Ascending aorta (tissue), 2 donors: ENCODE results near the gene MYH7. TPM values are rescaled to one million over a fixed set of nuclear protein-coding genes. Genes with fewer than 3 reads are reported as not detected.

Experiments
- DNase-seq, 2 donors: peaks; one replicate each; pipeline ENCODE4 v3.0.0-alpha.2; 2019; ENCODE audit warnings: low spot score in 2 of 2
- H3K27ac ChIP-seq, 2 donors: fragments of 200-600 bp; sonication (generic); one replicate each; pipeline ENCODE4 v1.5.1; 2016 to 2017; ENCODE audit warnings: mild to moderate bottlenecking in 1 of 2
- H3K27me3 ChIP-seq: fragments of 200-600 bp; sonication (generic); one replicate; pipeline ENCODE4 v1.5.1; 2017
- H3K36me3 ChIP-seq, 2 donors: fragments of 200-600 bp; sonication (generic); one replicate each; pipeline ENCODE4 v1.5.1; 2016
- H3K4me1 ChIP-seq, 2 donors: fragments of 200-600 bp; sonication (generic); one replicate each; pipeline ENCODE4 v1.5.1; 2016 to 2017; ENCODE audit warnings: mild to moderate bottlenecking in 1 of 2
- H3K4me3 ChIP-seq, 2 donors: fragments of 200-600 bp; sonication (generic); one replicate each; pipeline ENCODE4 v1.5.1; 2016 to 2017; ENCODE audit warnings: mild to moderate bottlenecking in 1 of 2
- H3K9me3 ChIP-seq, 2 donors: fragments of 200-600 bp; sonication (generic); one replicate each; pipeline ENCODE4 v1.5.1; 2016
- CTCF ChIP-seq, 3 experiments: fragments of 200-600 bp in 2 of 3; fragments of 450-650 bp in 1 of 3; sonication (generic) in 2 of 3; IDR thresholded peaks; one replicate each; pipeline ENCODE4 v1.5.1; 2016 to 2019; ENCODE audit warnings: antibody characterized with exemption in 3 of 3, mild to moderate bottlenecking in 1 of 3, moderate library complexity in 1 of 3
- intact Hi-C: fragments of 100-400 bp; cut with DNase I; formaldehyde crosslinking; loops from one replicate; pipeline ENCODE4 v1.15.1; 2023
- total RNA-seq: library from RNA; depleted of rRNA; stranded (reverse); fragments of >200 nt; gene quantifications from one replicate; pipeline ENCODE4 v1.1.0, GENCODE V29; 2016

The MYH7 gene
- total RNA-seq, 1 donor from 2014 or later, result not detected

DNA sequence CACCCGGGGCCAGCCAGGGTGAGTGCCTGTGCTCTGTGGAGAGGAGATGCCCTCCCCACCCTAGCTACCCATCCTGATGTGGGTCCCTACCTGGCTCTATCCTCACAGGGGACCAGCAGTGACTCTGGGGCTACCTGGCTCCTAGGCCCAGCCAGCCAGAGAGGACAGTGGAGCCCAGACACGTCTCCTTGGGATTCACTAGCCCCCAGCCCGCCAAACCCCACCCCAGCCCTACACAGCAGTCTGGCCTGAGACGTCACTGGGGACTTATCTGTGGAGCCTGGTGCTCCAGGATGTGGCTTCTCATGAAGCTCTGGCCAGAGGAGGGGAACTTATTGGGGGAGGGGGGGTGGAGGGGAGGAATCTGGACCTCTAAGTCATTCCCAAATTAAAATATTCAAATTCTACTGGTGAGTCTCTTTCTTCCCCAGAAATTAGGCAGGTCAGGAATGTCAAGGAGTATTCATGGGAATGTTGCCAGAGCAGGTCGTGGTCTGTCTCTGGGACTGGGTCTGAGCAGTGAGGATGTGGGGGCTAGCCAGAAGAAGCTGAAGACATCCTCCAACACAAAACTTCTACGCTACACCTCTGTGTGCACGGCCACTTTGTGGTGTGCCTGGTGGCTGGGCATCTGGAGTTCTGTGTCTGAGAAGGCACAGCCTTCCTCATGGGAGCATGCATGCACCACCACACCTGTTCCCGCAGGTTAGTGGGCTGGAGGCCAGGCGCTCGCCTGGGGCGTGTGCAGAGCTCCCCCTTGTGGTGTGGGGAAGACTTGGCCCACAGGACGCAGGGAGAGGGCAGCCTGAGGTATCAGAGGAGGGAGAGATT, 55.9 kb downstream of the MYH7 start:
- no peak overlapping the region for H3K27ac ChIP-seq
- intact Hi-C loops, result loop anchor here (1.0 kb wide), 2 partner anchors 51 to 114 kb away; no protein-coding TSS in a partner anchor

GRCh38 chr14:23378612-23379220, 56.7 kb downstream of the MYH7 start:
- no peak for TF ChIP-seq CTCF (IDR thresholded peaks at IDR 0.05)
- Histone ChIP-seq H3K4me1 (no peaks in the 10 kb centered on the region), H3K4me3 (no peak overlapping the region), H3K27ac (no peak overlapping the region), H3K9me3 (no peaks in the 10 kb centered on the region), H3K27me3 (no peaks in the 10 kb centered on the region), H3K36me3 (no peaks in the 10 kb centered on the region)
- no peak for DNase-seq
- intact Hi-C loops, result no loop called here

More for the DNA sequence above, 55.9 kb downstream of the MYH7 start:
- Histone ChIP-seq H3K4me1 (no peaks in the 10 kb centered on the region), H3K36me3 (no peaks in the 10 kb centered on the region), H3K4me3 (no peak overlapping the region), H3K27me3 (no peaks in the 10 kb centered on the region), H3K9me3 (no peaks in the 10 kb centered on the region)
- TF ChIP-seq CTCF (IDR thresholded peaks at IDR 0.05), result peak; percentile 84 to 93 (median 84)
- no peak for DNase-seq

DNA sequence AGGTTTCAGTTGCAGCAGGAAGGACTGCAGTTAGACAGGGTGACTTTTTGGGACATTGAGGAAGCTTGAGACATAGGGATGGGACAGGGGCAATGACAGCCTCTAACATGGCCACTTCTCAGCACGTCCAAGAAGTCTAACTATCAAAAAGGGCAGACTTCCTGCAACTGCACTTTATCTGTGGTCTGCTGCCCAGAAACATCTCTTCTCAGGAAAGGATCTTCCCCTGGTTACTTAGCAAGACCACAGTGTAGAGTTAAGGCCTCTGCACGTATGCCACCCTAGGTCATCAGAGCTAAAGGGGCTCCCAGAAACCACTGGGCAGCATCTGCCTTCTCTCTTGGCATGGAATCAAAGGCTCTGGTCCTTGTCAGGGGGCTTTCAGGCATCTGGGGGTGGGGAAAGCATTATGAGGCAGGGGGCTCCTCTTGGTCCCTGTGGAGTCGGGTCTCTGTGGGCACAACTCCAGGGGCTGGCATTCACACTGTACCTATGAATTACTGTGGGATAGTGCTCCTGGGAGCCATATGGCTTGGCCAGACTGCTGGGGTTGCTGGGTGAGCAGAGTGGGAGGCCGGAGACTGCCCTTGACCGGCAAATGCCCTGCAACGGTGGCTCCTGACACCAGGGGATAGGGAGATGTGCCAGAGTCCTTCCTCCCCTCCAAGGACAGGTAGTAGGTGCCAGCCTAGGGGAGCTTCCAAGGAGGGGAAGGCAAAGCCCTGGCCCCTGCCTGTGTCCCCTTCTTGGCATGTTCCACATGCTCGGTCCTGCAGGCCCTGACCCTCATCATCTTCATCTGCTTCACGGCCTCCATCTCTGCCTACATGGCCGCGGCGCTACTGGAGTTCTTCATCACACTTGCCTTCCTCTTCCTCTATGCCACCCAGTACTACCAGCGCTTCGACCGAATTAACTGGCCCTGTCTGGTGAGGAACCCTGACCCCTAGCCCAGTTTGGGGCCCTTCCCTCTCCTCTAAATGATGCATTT, 57.6 kb downstream of the MYH7 start:
- intact Hi-C loops, result no loop called here
- Histone ChIP-seq H3K36me3 (no peaks in the 10 kb centered on the region), H3K4me3 (no peak overlapping the region), H3K27me3 (no peaks in the 10 kb centered on the region), H3K27ac (peak overlapping the region; percentile 26 to 62), H3K4me1 (no peaks in the 10 kb centered on the region), H3K9me3 (no peaks in the 10 kb centered on the region)
- no peak for DNase-seq
- no peak for TF ChIP-seq CTCF (IDR thresholded peaks at IDR 0.05)

GRCh38 chr14:23377198-23377550, 58.3 kb downstream of the MYH7 start:
- Histone ChIP-seq H3K27ac (peak overlapping the region; percentile 26 to 62), H3K27me3 (no peaks in the 10 kb centered on the region), H3K36me3 (no peaks in the 10 kb centered on the region), H3K9me3 (no peaks in the 10 kb centered on the region), H3K4me1 (no peaks in the 10 kb centered on the region), H3K4me3 (peak overlapping the region in 1 of 2 donors; percentile 55)
- intact Hi-C loops, result no loop called here
- TF ChIP-seq CTCF (IDR thresholded peaks at IDR 0.05), result no peak
- no peak for DNase-seq

DNA sequence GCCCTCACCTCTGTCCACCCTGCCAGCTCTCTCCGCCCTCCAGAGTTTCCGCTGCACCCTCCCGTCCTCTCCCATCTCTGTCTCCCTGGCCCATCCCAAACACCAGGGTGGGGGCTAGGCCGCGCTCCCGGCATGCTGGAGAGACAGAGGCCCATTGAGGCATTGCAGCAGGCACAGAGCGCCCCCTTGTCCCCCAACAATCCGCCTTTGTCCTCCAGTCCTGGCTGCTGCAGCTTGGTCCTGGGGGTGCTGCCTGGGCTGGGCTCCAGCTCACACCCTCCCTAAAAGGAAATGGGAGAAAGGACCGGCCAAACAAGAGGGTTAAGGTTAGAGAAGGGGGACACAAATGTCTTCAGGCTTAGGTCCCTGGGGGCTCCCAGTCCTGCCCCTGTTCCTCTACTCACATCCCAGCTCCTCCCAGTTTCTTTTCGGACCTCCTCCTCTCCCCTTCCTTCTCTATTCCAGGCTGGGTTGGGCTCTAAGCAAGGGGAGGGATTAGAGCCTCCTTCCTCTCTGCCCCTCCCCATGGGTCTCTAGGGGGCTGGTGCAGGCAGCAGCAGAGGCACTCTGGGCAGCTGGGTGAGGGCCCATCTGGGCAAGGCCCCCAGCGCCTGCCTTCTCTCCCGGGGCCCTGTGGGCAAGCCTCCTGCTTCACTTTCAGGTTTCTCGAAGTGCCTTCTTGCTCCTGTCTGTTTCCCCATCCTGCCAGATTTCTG, 58.8 kb downstream of the MYH7 start, which contains the start of gene CMTM5:
Gene CMTM5, plus strand, starts transcription at position 565 of the 716 bp plus-strand sequence. CDS start 206 bp downstream, outside the sequence.
- TF ChIP-seq CTCF (IDR thresholded peaks at IDR 0.05), result no peak
- no peak for DNase-seq
- Histone ChIP-seq H3K27ac (peak within 1 kb of the TSS; percentile 26 to 62), H3K9me3 (no peaks in the 10 kb centered on the region), H3K4me3 (peak within 1 kb of the TSS in 1 of 2 donors; percentile 55), H3K4me1 (no peaks in the 10 kb centered on the region), H3K27me3 (no peaks in the 10 kb centered on the region), H3K36me3 (no peaks in the 10 kb centered on the region)
- intact Hi-C loops, result no loop called here
